Esophagus muscularis mucosa (tissue), 4 donors: ENCODE measurements around the gene NRXN2.
"Not testable (repeated sequence)": the region's sequence is repeated elsewhere in the genome, so short reads cannot be mapped to it uniquely, and the experiment has no call there.

ENCODE experiments used
- CTCF ChIP-seq, 3 experiments: fragments of 200-600 bp in 2 of 3; fragments of 450-650 bp in 1 of 3; sonication (generic) in 2 of 3; IDR thresholded peaks; one replicate each; pipeline ENCODE4 v1.5.1; 2017 to 2019; ENCODE audit warnings: antibody characterized with exemption in 3 of 3, mild to moderate bottlenecking in 2 of 3, moderate library complexity in 1 of 3
- EP300 ChIP-seq: sonication (generic); formaldehyde crosslinking; IDR thresholded peaks from one replicate; pipeline ENCODE4 v1.6.1; 2017; ENCODE audit warnings: antibody characterized with exemption
- POLR2A ChIP-seq: fragments of 450-650 bp; IDR thresholded peaks from one replicate; pipeline ENCODE4 v1.6.1; 2017; ENCODE audit warnings: antibody characterized with exemption, moderate library complexity, mild to moderate bottlenecking, low read depth

- not testable (repeated sequence) for TF ChIP-seq EP300; POLR2A; CTCF (IDR thresholded peaks at IDR 0.05)
Measured at GRCh38 chr11:64664236-64664870, 58.6 kb downstream of the NRXN2 start.
